ENCODE results near the gene SYF2. TPM values are rescaled to one million over a fixed set of nuclear protein-coding genes. Genes with fewer than 3 reads are reported as not detected.
A peak's percentile ranks its signal among the peaks of the same experiment; 100 is the strongest.

SYF2 gene
- total and polyA plus RNA-seq, 2 experiments from 2014 or later, result 24.6 to 82.6 TPM

DNA sequence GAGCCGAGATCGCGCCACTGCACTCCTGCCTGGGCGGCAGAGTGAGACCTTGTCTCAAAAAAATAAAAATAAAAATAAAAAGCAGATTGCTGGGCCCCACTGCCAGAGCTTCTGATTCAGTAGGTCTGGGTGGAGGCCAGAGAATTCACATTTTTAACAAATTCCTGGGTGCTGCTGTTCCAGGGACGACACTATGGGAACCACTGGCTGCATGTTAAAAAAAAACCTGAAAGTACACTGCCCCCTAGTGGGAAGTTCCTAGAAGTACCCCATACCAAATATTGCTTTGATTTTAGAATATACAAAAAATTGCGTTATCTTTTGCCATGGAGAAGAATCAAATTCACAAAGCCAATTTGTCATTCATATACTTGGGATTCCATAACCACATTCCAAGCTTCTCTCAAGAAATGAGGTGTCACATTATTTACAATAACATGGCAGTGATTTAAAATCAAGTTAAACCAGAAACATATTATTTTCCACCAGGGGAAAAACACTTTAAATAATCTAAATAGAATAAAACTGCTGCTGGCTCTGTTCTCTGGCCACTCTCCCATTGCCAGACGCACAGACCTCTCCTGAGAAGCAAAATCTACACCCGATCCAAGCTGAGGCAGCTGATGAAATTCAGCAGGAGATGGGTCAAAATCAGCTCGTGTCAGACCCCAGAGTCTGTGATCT lies 27.4 kb downstream of the SYF2 start:
- Histone ChIP-seq H2AFZ (no peak overlapping the region), H3K4me3 (no peak overlapping the region), H3K27me3 (ENCODE audit: insufficient read depth) (no peaks in the 10 kb centered on the region), H3K4me2 (no peak overlapping the region), H3K36me3 (ENCODE audit: insufficient read depth) (no peaks in the 10 kb centered on the region), H3K4me1 (ENCODE audit: insufficient read depth) (peaks cover 3% of the 10 kb centered on the region; the same call in 1 of the 2 replicates), H4K20me1 (replicated peaks; ENCODE audit: insufficient read depth) (no peaks in the 10 kb centered on the region), H3F3A (replicated peaks; ENCODE audit: low read depth) (no peaks in the 10 kb centered on the region), H3K79me2 (replicated peaks; ENCODE audit: insufficient read depth) (no peaks in the 10 kb centered on the region), H3K27ac (ENCODE audit: low read depth) (no peak overlapping the region), H3K9me2 (ENCODE audit: insufficient read depth) (peaks cover 3% of the 10 kb centered on the region; the same call in 1 of the 2 replicates)
- H3K27me3 Mint-ChIP-seq (ENCODE audit: insufficient read depth, low read depth, poor library complexity), result peaks cover 4% of the 10 kb centered on the region
- peak; percentile 64 for ATAC-seq
- H3K4me1 Mint-ChIP-seq, result peaks cover 8% of the 10 kb centered on the region
- H3K4me3 Mint-ChIP-seq, result no peak overlapping the region
- no peaks in the 10 kb centered on the region for H3K36me3 Mint-ChIP-seq (ENCODE audit: low read depth)
- DNase-seq (ENCODE audit: low spot score), result peak; percentile 83
- no peaks in the 10 kb centered on the region for H3K9me3 Mint-ChIP-seq
- H3K27ac Mint-ChIP-seq, result no peak overlapping the region
- TF ChIP-seq ZNF114 (CRISPR knock-in tag; IDR thresholded peaks at IDR 0.05), result no peak
- TF ChIP-seq, protein P1, sequence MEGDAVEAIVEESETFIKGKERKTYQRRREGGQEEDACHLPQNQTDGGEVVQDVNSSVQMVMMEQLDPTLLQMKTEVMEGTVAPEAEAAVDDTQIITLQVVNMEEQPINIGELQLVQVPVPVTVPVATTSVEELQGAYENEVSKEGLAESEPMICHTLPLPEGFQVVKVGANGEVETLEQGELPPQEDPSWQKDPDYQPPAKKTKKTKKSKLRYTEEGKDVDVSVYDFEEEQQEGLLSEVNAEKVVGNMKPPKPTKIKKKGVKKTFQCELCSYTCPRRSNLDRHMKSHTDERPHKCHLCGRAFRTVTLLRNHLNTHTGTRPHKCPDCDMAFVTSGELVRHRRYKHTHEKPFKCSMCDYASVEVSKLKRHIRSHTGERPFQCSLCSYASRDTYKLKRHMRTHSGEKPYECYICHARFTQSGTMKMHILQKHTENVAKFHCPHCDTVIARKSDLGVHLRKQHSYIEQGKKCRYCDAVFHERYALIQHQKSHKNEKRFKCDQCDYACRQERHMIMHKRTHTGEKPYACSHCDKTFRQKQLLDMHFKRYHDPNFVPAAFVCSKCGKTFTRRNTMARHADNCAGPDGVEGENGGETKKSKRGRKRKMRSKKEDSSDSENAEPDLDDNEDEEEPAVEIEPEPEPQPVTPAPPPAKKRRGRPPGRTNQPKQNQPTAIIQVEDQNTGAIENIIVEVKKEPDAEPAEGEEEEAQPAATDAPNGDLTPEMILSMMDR (conservative IDR thresholded peaks at IDR 0.05; ENCODE audit: low read depth in 2 of 2), result peak; percentile 65 to 90

DNA sequence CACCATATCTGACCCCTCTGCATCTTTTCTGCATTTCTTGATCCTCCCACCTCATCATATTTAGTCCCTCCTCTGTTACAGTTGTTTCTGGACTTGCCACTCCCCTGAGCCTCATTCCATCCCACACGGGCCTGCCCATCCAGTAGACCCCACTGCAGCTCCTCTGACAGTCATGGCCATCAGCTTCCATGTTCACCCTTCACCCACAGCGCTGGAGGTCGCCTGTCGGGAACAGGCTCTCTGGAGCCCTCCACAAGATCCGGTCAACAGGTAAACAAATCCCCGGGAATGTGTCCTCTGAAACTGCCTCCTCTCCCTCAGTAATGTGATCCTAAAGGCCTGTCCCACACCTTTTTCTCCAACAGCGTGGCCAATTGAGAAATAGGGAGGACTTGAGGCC lies 31.3 kb downstream of the SYF2 start:
- DNase-seq (ENCODE audit: low spot score), result no peak
- no peaks in the 10 kb centered on the region for H3K36me3 ChIP-seq (ENCODE audit: insufficient read depth)
- peaks cover 6% of the 10 kb centered on the region for H3K27me3 Mint-ChIP-seq (ENCODE audit: insufficient read depth, low read depth, poor library complexity)
- no peaks in the 10 kb centered on the region for H3K79me2 ChIP-seq (replicated peaks; ENCODE audit: insufficient read depth)
- H3K27ac ChIP-seq (ENCODE audit: low read depth), result no peak overlapping the region
- H3K9me3 Mint-ChIP-seq, result no peaks in the 10 kb centered on the region
- no peak overlapping the region for H3K4me3 ChIP-seq
- H3K4me1 Mint-ChIP-seq, result peaks cover 19% of the 10 kb centered on the region
- H3F3A ChIP-seq (replicated peaks; ENCODE audit: low read depth), result no peaks in the 10 kb centered on the region
- no peak overlapping the region for H3K4me2 ChIP-seq
- no peaks in the 10 kb centered on the region; the same call in 2 of the 3 replicates for H3K36me3 Mint-ChIP-seq (ENCODE audit: low read depth)
- ATAC-seq, result no peak
- H4K20me1 ChIP-seq (replicated peaks; ENCODE audit: insufficient read depth), result no peaks in the 10 kb centered on the region
- H2AFZ ChIP-seq, result 0 out of 2 replicates have a peak overlapping the region, but pooled peaks have one; percentile 28
- peaks cover 3% of the 10 kb centered on the region; the same call in 1 of the 2 replicates for H3K4me1 ChIP-seq (ENCODE audit: insufficient read depth)
- no peak overlapping the region for H3K27ac Mint-ChIP-seq
- H3K4me3 Mint-ChIP-seq, result no peak overlapping the region
- TF ChIP-seq, protein P2, sequence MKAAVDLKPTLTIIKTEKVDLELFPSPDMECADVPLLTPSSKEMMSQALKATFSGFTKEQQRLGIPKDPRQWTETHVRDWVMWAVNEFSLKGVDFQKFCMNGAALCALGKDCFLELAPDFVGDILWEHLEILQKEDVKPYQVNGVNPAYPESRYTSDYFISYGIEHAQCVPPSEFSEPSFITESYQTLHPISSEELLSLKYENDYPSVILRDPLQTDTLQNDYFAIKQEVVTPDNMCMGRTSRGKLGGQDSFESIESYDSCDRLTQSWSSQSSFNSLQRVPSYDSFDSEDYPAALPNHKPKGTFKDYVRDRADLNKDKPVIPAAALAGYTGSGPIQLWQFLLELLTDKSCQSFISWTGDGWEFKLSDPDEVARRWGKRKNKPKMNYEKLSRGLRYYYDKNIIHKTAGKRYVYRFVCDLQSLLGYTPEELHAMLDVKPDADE (IDR thresholded peaks at IDR 0.05), result no peak
- TF ChIP-seq JUNB (IDR thresholded peaks at IDR 0.05; ENCODE audit: unreplicated experiment) (no peak), EZH2phosphoT487 (IDR thresholded peaks at IDR 0.05; ENCODE audit: unreplicated experiment) (no peak)
- no peaks in the 10 kb centered on the region for H3K27me3 ChIP-seq (ENCODE audit: insufficient read depth)
- peaks cover 3% of the 10 kb centered on the region; the same call in 1 of the 2 replicates for H3K9me2 ChIP-seq (ENCODE audit: insufficient read depth)
